Mammary epithelial cell (primary cell): Measurements from ENCODE around the gene RINL.

Source experiments
- EZH2 ChIP-seq: IDR thresholded peaks from 2 replicates; pipeline ENCODE4 v1.6.1; 2012; ENCODE audit warnings: low read length, inconsistent platforms, borderline replicate concordance
- TF ChIP-seq, protein P1 (sequence below), 2 donors: IDR thresholded peaks in 1 of 2; conservative IDR thresholded peaks in 1 of 2; 2 replicates each; pipeline ENCODE4 v1.5.1; 2011 to 2012; ENCODE audit warnings: inconsistent platforms in 2 of 2, low read length in 2 of 2, mild to moderate bottlenecking in 2 of 2, control low read depth in 1 of 2, low read depth in 1 of 2; ENCODE audit not compliant: insufficient read depth in 1 of 2; ENCODE audit errors: extremely low read depth in 1 of 2

DNA sequence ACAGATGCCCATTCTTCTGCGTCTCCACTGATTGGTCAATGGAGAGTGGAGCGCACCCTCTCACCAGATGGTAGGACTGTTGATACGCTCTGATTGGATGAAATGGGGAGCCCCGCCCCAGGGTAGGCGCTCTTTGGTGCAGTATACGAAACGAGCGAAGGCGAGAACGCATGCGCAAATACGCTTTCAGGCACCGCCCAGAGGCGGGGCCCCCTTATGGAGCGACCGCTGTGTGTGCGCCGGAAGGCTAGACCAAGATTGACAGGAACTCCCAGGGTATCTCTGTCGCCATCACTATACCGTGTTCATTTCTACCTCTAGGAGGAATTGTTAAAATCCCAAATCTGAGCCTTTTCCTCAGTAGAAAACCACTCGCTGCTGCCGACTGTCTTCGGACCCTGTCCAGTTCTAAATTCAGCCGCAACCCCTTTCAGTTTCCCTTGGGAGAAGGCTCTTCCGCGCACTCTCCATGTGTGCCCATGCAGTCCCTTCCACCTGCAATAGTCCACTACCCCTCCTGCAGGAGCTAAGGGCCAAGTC, 27.6 kb downstream of the RINL start:
- TF ChIP-seq, protein P1, sequence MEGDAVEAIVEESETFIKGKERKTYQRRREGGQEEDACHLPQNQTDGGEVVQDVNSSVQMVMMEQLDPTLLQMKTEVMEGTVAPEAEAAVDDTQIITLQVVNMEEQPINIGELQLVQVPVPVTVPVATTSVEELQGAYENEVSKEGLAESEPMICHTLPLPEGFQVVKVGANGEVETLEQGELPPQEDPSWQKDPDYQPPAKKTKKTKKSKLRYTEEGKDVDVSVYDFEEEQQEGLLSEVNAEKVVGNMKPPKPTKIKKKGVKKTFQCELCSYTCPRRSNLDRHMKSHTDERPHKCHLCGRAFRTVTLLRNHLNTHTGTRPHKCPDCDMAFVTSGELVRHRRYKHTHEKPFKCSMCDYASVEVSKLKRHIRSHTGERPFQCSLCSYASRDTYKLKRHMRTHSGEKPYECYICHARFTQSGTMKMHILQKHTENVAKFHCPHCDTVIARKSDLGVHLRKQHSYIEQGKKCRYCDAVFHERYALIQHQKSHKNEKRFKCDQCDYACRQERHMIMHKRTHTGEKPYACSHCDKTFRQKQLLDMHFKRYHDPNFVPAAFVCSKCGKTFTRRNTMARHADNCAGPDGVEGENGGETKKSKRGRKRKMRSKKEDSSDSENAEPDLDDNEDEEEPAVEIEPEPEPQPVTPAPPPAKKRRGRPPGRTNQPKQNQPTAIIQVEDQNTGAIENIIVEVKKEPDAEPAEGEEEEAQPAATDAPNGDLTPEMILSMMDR (conservative IDR thresholded peaks at IDR 0.05 in 1 of 2, IDR thresholded peaks at IDR 0.05 in 1 of 2; ENCODE audit: extremely low read depth in 1 of 2, insufficient read depth in 1 of 2, low read depth in 1 of 2, low read length in 2 of 2): peak in 1 of 2 donors; percentile 24
- no peak for TF ChIP-seq EZH2
